ENCODE data around the gene KIF19.

- no peak for TF ChIP-seq CTCF (conservative IDR thresholded peaks at IDR 0.05)
- TF ChIP-seq EZH2 (IDR thresholded peaks at IDR 0.05; ENCODE audit: low read depth) = no peak
These were observed 18.6 kb downstream of the KIF19 start for GRCh38 chr17:74344658-74345057.
